ENCODE data around the gene CD7. TPM values are rescaled to one million over a fixed set of nuclear protein-coding genes. Genes with fewer than 3 reads are reported as not detected.

Gene CD7
- total RNA-seq, 4 donors from 2014 or later = 0.29 to 4.4 (median 1.6) TPM

GRCh38 chr17:82300707-82301270 is 16.6 kb downstream of the CD7 start:
- no peaks in the 10 kb centered on the region for H3K27me3 ChIP-seq
- no peak overlapping the region for H3K4me3 ChIP-seq
- no peaks in the 10 kb centered on the region for H3K9me3 ChIP-seq
- no peak overlapping the region for H3K27ac ChIP-seq
- peaks cover 51% of the 10 kb centered on the region for H3K4me1 ChIP-seq
- H3K36me3 ChIP-seq = no peaks in the 10 kb centered on the region
- 71% methylated on average over 5 of the region's 21 CpGs for WGBS
- TF ChIP-seq CTCF (IDR thresholded peaks at IDR 0.05) (peak; percentile 40 to 72), POLR2A (IDR thresholded peaks at IDR 0.05) (no peak)
- DNase-seq (ENCODE audit: low spot score in 2 of 2) = peak in 1 of 2 donors; percentile 82

DNA sequence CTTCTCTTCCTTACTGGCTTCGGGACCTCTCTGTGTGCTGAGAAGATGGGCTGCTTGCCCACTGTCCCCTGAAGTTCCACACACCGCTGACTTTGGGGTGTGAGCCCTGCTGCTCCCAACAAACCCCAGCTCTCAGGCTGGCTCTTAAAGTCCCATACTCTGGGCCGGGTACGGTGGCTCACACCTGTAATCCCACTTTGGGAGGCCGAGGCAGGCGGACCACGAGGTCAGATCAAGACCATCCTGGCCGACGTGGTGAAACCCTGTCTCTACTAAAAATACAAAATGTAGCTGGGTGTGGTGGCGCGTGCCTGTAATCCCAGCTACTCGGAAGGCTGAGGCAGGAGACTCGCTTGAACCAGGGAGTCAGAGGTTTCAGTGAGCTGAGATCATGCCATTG is 17.2 kb downstream of the CD7 start:
- no peak for TF ChIP-seq POLR2AphosphoS5 (IDR thresholded peaks at IDR 0.05)
- TF ChIP-seq EP300 (IDR thresholded peaks at IDR 0.05) = no peak
- no peak for TF ChIP-seq POLR2A (IDR thresholded peaks at IDR 0.05)
- no peak for TF ChIP-seq CTCF (IDR thresholded peaks at IDR 0.05)
- H3K4me1 ChIP-seq = peaks cover 52% of the 10 kb centered on the region
- WGBS = 92% methylated on average over 9 of the region's 13 CpGs
- H3K9me3 ChIP-seq = no peaks in the 10 kb centered on the region
- H3K27me3 ChIP-seq = no peaks in the 10 kb centered on the region
- no peaks in the 10 kb centered on the region for H3K36me3 ChIP-seq
- peak in 1 of 2 donors; percentile 63 for DNase-seq (ENCODE audit: low spot score in 2 of 2)
- H3K4me3 ChIP-seq = no peak overlapping the region
- H3K27ac ChIP-seq = no peak overlapping the region

DNA sequence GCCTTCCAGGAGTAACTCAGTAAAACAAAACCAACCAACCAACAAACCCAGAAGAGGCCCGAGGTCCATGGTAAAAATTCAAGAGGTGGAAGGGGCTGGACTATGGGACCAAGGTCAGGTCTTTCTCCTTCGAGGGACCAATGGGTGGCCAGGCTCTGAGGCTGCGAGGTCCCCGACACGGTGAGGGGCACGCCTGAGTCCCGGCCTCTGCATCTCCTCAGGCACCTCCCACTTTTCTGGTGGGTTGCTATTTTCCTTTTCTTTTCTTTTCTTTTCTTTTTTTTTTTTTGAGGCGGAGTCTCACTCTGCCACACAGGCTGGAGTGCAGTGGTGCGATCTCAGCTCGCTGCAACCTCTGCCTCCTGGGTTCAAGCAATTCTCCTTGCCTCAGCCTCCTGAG is 18.0 kb downstream of the CD7 start:
- Histone ChIP-seq H3K4me3 (no peak overlapping the region), H3K27me3 (no peaks in the 10 kb centered on the region), H3K36me3 (no peaks in the 10 kb centered on the region), H3K27ac (no peak overlapping the region), H3K9me3 (no peaks in the 10 kb centered on the region), H3K4me1 (peaks cover 56% of the 10 kb centered on the region)
- TF ChIP-seq CTCF (IDR thresholded peaks at IDR 0.05) (no peak), POLR2A (IDR thresholded peaks at IDR 0.05) (no peak), EP300 (IDR thresholded peaks at IDR 0.05) (no peak), POLR2AphosphoS5 (IDR thresholded peaks at IDR 0.05) (no peak)
- whole genome bisulfite sequencing = 90% methylated on average over 10 of the region's 10 CpGs
- peak in 1 of 2 donors; percentile 60 for DNase-seq (ENCODE audit: low spot score in 2 of 2)

GRCh38 chr17:82298538-82299421 is 18.6 kb downstream of the CD7 start:
- TF ChIP-seq POLR2A (IDR thresholded peaks at IDR 0.05) (peak in 1 of 2 donors; percentile 4), POLR2AphosphoS5 (IDR thresholded peaks at IDR 0.05) (no peak), CTCF (IDR thresholded peaks at IDR 0.05) (no peak), EP300 (IDR thresholded peaks at IDR 0.05) (no peak)
- 73% methylated on average over 20 of the region's 27 CpGs for WGBS
- H3K9me3 ChIP-seq = no peaks in the 10 kb centered on the region
- peak overlapping the region; percentile 45 for H3K4me3 ChIP-seq
- H3K4me1 ChIP-seq = peaks cover 62% of the 10 kb centered on the region
- no peaks in the 10 kb centered on the region for H3K36me3 ChIP-seq
- peak overlapping the region; percentile 86 for H3K27ac ChIP-seq
- no peaks in the 10 kb centered on the region for H3K27me3 ChIP-seq
- DNase-seq (ENCODE audit: low spot score in 2 of 2) = peak in 1 of 2 donors; percentile 67
